Common myeloid progenitor, CD34-positive (primary cell): Measurements from ENCODE around the gene MDM1.

ENCODE experiments used
- CTCF ChIA-PET: fragments of 350-600 bp; sonication (Branson Sonifier 250); formaldehyde crosslinking; loops from one replicate; lab custom pipeline; 2021; ENCODE audit warnings: antibody characterized with exemption; lab: Charles Lee
- POLR2A ChIA-PET: fragments of 350-600 bp; sonication (Branson Sonifier 250); formaldehyde crosslinking; loops from one replicate; lab custom pipeline; 2021; ENCODE audit warnings: antibody characterized with exemption; lab: Charles Lee
- DNase-seq, 3 donors: peaks; one replicate each; pipeline versions ENCODE4 v3.0.0 to v3.0.0-alpha.2; 2013
- H3K27ac ChIP-seq, 2 experiments: 1 replicate in 1 of 2; 2 replicates in 1 of 2; pipeline ENCODE4 v1.7.0; 2013; ENCODE audit warnings: inconsistent platforms in 2 of 2, low read length in 2 of 2, mild to moderate bottlenecking in 2 of 2, low read depth in 1 of 2, moderate library complexity in 1 of 2; ENCODE audit not compliant: severe bottlenecking in 2 of 2, insufficient read depth in 1 of 2, poor library complexity in 1 of 2
- H3K27me3 ChIP-seq, 5 experiments: replicated peaks in 2 of 5; 1 replicate in 3 of 5; 2 replicates in 2 of 5; pipeline versions ENCODE4 v1.6.1 to v1.7.0; 2013; ENCODE audit warnings: low read length in 4 of 5, mild to moderate bottlenecking in 2 of 5, moderate library complexity in 2 of 5, inconsistent platforms in 1 of 5; ENCODE audit not compliant: insufficient read depth in 5 of 5, control insufficient read depth in 4 of 5
- H3K36me3 ChIP-seq, 4 experiments: 1 replicate in 2 of 4; 2 replicates in 2 of 4; pipeline versions ENCODE4 v1.6.1 to v1.7.0; 2013; ENCODE audit warnings: low read length in 3 of 4, control low read depth in 1 of 4, mild to moderate bottlenecking in 1 of 4; ENCODE audit not compliant: control insufficient read depth in 4 of 4, insufficient read depth in 4 of 4
- H3K4me1 ChIP-seq, 4 experiments: 1 replicate in 3 of 4; 2 replicates in 1 of 4; pipeline versions ENCODE4 v1.6.1 to v1.7.1; 2013; ENCODE audit warnings: low read length in 3 of 4, mild to moderate bottlenecking in 3 of 4, control low read depth in 1 of 4, inconsistent platforms in 1 of 4, moderate library complexity in 1 of 4; ENCODE audit not compliant: control insufficient read depth in 4 of 4, insufficient read depth in 4 of 4; ENCODE audit errors: control extremely low read depth in 1 of 4
- H3K4me3 ChIP-seq, 7 experiments: 1 replicate in 4 of 7; 2 replicates in 3 of 7; pipeline versions ENCODE4 v1.5.1 to v1.7.0; 2013; ENCODE audit warnings: mild to moderate bottlenecking in 7 of 7, low read length in 6 of 7, moderate library complexity in 6 of 7, inconsistent platforms in 2 of 7, low read depth in 2 of 7, control low read depth in 1 of 7; ENCODE audit not compliant: insufficient read depth in 4 of 7, control insufficient read depth in 1 of 7; ENCODE audit errors: extremely low read depth in 1 of 7
- H3K9me3 ChIP-seq, 5 experiments: 1 replicate in 4 of 5; 2 replicates in 1 of 5; pipeline versions ENCODE4 v1.6.1 to v1.7.1; 2013; ENCODE audit warnings: low read length in 4 of 5, mild to moderate bottlenecking in 2 of 5, inconsistent platforms in 1 of 5, low read depth in 1 of 5, moderate library complexity in 1 of 5; ENCODE audit not compliant: control insufficient read depth in 4 of 5, insufficient read depth in 2 of 5; ENCODE audit errors: control extremely low read depth in 1 of 5
- WGBS: methylation state at CpG from one replicate; pipeline ENCODE4 v1.1.5; 2013; ENCODE audit not compliant: insufficient coverage; 5-methylcytosine and 5-hydroxymethylcytosine counted together

The MDM1 gene

DNA sequence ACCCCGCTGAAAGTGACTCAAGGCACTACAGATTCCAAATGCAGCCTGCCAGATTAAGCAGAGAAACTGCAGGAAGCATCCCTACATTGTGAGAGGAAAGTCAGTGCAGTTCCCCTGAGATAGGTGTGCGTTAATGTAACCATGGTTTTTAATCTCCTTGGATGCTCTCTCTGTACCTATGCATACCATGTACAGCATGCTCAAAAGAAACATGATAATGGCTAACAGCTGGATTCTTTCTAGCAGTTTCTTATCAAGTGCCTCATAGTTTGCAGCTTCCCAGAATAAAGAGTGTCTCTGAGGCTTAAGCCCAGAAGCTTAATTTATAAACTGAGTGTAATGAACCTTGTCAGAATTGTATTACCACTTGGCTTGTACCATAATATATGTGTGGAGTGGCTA is 17.1 kb upstream of the MDM1 start:
- H3K9me3 ChIP-seq: no peaks in the 10 kb centered on the region
- H3K36me3 ChIP-seq: no peaks in the 10 kb centered on the region
- H3K27ac ChIP-seq: no peak overlapping the region
- no peak for DNase-seq
- peaks cover 0 to 4% (median 1%) of the 10 kb centered on the region in 4 experiments for H3K4me1 ChIP-seq
- ChIA-PET POLR2A (interaction anchor here (1.0 kb wide), 1 partner anchor 149 kb away, joined by 3 read pairs; no protein-coding TSS in a partner anchor), CTCF (interaction anchor here (0.8 to 3.5 kb wide), 5 partner anchors 9 to 321 kb away, joined by 3 to 12 read pairs (median 4); no protein-coding TSS in a partner anchor)
- no peaks in the 10 kb centered on the region for H3K27me3 ChIP-seq
- no peak overlapping the region for H3K4me3 ChIP-seq
- WGBS: 100% methylated on average over 2 of the region's 2 CpGs

DNA sequence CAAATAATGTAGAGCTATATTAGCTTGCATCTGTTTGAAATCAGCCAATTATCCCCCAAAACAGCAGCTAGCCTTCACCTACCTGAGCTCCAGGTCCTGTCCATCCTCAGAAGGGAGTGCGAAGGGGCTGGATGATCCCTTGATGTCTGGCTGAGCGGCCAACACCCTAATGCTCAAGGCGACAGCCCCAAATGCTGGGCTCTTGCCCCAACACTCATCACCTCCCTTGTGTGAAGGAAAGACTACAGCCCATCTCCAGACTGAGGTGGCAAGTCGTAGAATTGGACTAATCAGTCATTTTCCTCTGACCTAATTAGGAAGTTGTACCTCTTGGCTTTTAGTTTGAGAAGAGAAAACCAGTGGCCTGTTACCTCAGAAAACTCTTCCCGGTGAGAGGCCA is 16.3 kb upstream of the MDM1 start:
- H3K27ac ChIP-seq: no peak overlapping the region
- H3K36me3 ChIP-seq: no peaks in the 10 kb centered on the region
- CTCF ChIA-PET: interaction anchor here (0.7 to 3.5 kb wide), 3 partner anchors 10 to 17 kb away, joined by 3 to 12 read pairs (median 4); no protein-coding TSS in a partner anchor
- H3K4me3 ChIP-seq: no peak overlapping the region
- H3K9me3 ChIP-seq: no peaks in the 10 kb centered on the region
- POLR2A ChIA-PET: interaction anchor here (0.9 kb wide), 1 partner anchor 13 kb away, joined by 3 read pairs; no protein-coding TSS in a partner anchor
- peaks cover 0 to 4% (median 1%) of the 10 kb centered on the region in 4 experiments for H3K4me1 ChIP-seq
- H3K27me3 ChIP-seq: no peaks in the 10 kb centered on the region
- DNase-seq: no peak
- 98% methylated on average over 4 of the region's 5 CpGs for WGBS

DNA sequence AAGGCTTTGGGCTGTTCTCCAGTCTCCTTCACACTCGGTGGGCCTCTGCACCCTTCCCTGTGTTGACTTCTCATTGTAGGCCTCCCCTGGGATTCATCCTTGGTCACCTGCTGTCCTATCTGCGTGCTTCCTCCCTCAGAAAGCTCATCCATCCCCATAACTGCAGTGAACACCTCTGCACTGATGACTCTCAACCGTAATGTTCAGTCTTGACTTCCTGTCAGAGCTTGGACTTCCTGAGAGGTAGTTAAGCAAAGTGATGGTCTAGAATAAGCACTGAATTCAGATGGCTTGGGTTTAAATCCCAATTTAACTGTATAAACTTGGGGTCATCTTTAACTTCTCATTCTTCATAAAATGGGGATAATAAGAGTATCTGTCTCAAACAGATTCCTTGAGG is 13.6 kb upstream of the MDM1 start:
- Histone ChIP-seq H3K9me3 (no peaks in the 10 kb centered on the region), H3K27me3 (no peaks in the 10 kb centered on the region), H3K4me3 (no peak overlapping the region), H3K27ac (no peak overlapping the region), H3K4me1 (peaks cover 0 to 4% (median 3%) of the 10 kb centered on the region in 4 experiments), H3K36me3 (no peaks in the 10 kb centered on the region)
- ChIA-PET CTCF (interaction anchor here (0.5 to 0.9 kb wide), 3 partner anchors 9 to 63 kb away, joined by 3 read pairs; no protein-coding TSS in a partner anchor), POLR2A (no interaction called here)
- WGBS: 100% methylated on average over 1 of the region's 3 CpGs
- no peak for DNase-seq

DNA sequence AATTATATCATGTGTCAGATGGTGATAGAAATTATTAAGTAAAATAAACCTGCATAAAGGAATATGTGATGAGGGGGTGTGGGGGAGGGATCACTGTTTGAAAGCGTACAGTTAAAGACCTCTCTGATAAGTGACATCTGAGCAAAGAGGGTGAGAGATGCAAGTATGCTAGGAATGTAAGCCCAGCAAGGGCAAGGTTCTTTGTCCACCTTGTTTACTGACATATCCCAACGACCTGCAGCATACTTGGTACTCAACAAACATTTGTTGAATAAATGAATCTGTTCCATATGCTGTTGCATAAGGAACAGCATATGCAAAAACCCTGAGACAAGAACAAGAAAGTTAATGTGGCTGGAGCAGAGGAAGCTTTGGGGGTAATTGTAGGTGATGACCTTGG is 12.0 kb upstream of the MDM1 start:
- no peaks in the 10 kb centered on the region for H3K9me3 ChIP-seq
- 100% methylated on average over 1 of the region's 2 CpGs for WGBS
- H3K4me3 ChIP-seq: no peak overlapping the region
- no peaks in the 10 kb centered on the region for H3K36me3 ChIP-seq
- no peak overlapping the region for H3K27ac ChIP-seq
- H3K27me3 ChIP-seq: no peaks in the 10 kb centered on the region
- ChIA-PET CTCF (interaction anchor here (1.3 kb wide), 1 partner anchor 9 kb away, joined by 5 read pairs; no protein-coding TSS in a partner anchor), POLR2A (no interaction called here)
- DNase-seq: no peak
- H3K4me1 ChIP-seq: peaks cover 0 to 4% (median 4%) of the 10 kb centered on the region in 4 experiments

DNA sequence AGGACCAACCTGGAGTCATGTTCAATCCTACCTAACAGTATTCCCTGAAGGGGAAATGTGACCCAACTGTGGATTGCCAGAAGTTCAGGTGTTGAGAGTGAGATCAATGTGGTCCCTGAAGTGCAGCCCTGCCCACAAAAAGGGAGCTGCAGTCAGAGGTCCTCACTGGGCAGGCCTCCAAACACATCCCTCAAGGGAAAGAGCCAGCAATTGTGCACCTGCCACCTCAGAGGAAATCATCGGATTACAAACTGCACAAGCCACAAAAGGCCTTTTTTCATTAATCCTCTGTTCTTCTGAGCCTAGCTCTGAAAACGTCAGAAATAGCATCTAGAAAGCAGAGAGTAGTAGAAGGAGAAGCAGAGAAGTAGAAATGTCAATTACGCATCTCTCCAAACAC is 10.8 kb upstream of the MDM1 start:
- ChIA-PET POLR2A (interaction anchor here (0.8 kb wide), 1 partner anchor 10 kb away, joined by 3 read pairs; no protein-coding TSS in a partner anchor), CTCF (interaction anchor here (1.1 to 1.3 kb wide), 2 partner anchors 8 to 9 kb away, joined by 5 read pairs; no protein-coding TSS in a partner anchor)
- H3K4me1 ChIP-seq: peaks cover 0 to 4% (median 4%) of the 10 kb centered on the region in 4 experiments
- H3K27ac ChIP-seq: no peak overlapping the region
- H3K27me3 ChIP-seq: no peaks in the 10 kb centered on the region
- 100% methylated on average over 1 of the region's 3 CpGs for WGBS
- H3K36me3 ChIP-seq: no peaks in the 10 kb centered on the region
- H3K4me3 ChIP-seq: no peak overlapping the region
- no peaks in the 10 kb centered on the region for H3K9me3 ChIP-seq
- DNase-seq: no peak

DNA sequence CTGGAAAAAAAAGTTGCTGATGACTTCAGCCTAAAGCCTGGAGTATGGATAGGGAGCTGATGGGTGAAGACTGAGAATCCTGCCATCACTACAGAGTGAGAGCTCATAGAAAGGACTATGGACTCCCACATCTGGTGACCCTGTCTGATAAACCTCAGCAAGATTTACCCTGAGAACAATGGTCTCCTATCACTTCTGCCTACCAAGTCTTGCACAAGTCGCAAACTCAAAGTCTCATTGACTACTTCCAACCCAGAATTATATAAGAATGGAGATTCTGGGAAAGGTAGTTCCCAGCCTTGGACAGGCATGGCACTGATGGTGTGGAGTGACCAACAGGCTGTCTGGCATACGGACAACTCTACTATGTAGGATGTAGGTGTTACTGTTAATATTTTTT is 9.7 kb upstream of the MDM1 start:
- no peak for DNase-seq
- CTCF ChIA-PET: interaction anchor here (0.7 to 1.1 kb wide), 4 partner anchors 8 to 52 kb away, joined by 3 to 5 read pairs (median 3); no protein-coding TSS in a partner anchor
- POLR2A ChIA-PET: no interaction called here
- H3K36me3 ChIP-seq: no peaks in the 10 kb centered on the region
- no peaks in the 10 kb centered on the region for H3K27me3 ChIP-seq
- no peak overlapping the region for H3K4me3 ChIP-seq
- H3K9me3 ChIP-seq: no peaks in the 10 kb centered on the region
- peaks cover 0 to 4% (median 4%) of the 10 kb centered on the region in 4 experiments for H3K4me1 ChIP-seq
- no peak overlapping the region for H3K27ac ChIP-seq
- 100% methylated on average over 1 of the region's 2 CpGs for WGBS
